HepG2 (cell line): ENCODE results near the gene ITPK1. TPM values are rescaled to one million over a fixed set of nuclear protein-coding genes. Genes with fewer than 3 reads are reported as not detected.

Experiments
- ATAC-seq: fragments of 200-7000 bp; cut with Tn5 transposase; 3 replicates; pipeline ENCODE4 v1.9.1; 2020; ENCODE audit warnings: mild to moderate bottlenecking, moderate library complexity
- BruUV-seq: library from RNA; stranded (reverse); fragments of 400-500 nt; replicated peaks from 2 replicates; lab custom pipeline; 2021; lab: Mats Ljungman, UMichigan
- CTCF ChIA-PET: fragments of 300-600 bp; formaldehyde crosslinking; extraction: SDS; loops from one replicate; lab custom pipeline; 2021; ENCODE audit warnings: low total read pairs, inconsistent platforms, low intra/inter-chr PET ratio; lab: Yijun Ruan, JAX
- POLR2A ChIA-PET: fragments of 350-600 bp; sonication (Branson Sonifier 250); formaldehyde crosslinking; loops from one replicate; lab custom pipeline; 2020; ENCODE audit warnings: antibody characterized with exemption, inconsistent platforms; lab: Yijun Ruan, JAX
- DNase-seq: peaks from one replicate; pipeline ENCODE4 v3.0.0-alpha.2; 2015; ENCODE audit warnings: low spot score
- FAIRE-seq: peaks from 3 replicates; lab custom pipeline; 2011; peaks lifted over from hg19 to GRCh38; lab: Jason Lieb, UNC
- H2AFZ ChIP-seq: one replicate; pipeline ENCODE4 v1.6.1; 2011; ENCODE audit warnings: low read length, inconsistent platforms
- H3K27ac ChIP-seq: fragments of 300-600 bp; 3 replicates; pipeline ENCODE4 v1.8.0; 2011; ENCODE audit warnings: mixed run types, mild to moderate bottlenecking, mixed read lengths, low read length, inconsistent platforms; ENCODE audit not compliant: insufficient read depth; ENCODE audit errors: extremely low read length
- H3K27me3 ChIP-seq, 2 experiments: fragments of 200-600 bp in 1 of 2; 2 replicates in 1 of 2; 3 replicates in 1 of 2; pipeline versions ENCODE4 v1.6.0 to v1.8.0; 2011; ENCODE audit warnings: low read length in 2 of 2, mild to moderate bottlenecking in 2 of 2, moderate library complexity in 2 of 2, inconsistent platforms in 1 of 2; ENCODE audit not compliant: insufficient read depth in 2 of 2, control insufficient read depth in 1 of 2
- H3K36me3 ChIP-seq, 2 experiments: fragments of 200-600 bp in 1 of 2; replicated peaks in 1 of 2; 2 replicates in 1 of 2; 3 replicates in 1 of 2; pipeline versions ENCODE4 v1.5.1 to v1.8.0; 2011; ENCODE audit warnings: low read length in 2 of 2, inconsistent platforms in 1 of 2; ENCODE audit not compliant: insufficient read depth in 2 of 2, control insufficient read depth in 1 of 2
- H3K4me1 ChIP-seq: 2 replicates; pipeline ENCODE4 v1.5.1; 2012; ENCODE audit warnings: low read length, inconsistent platforms; ENCODE audit not compliant: insufficient read depth
- H3K4me2 ChIP-seq: 2 replicates; pipeline ENCODE4 v1.6.0; 2011; ENCODE audit warnings: low read depth, low read length, inconsistent platforms
- H3K4me3 ChIP-seq, 3 experiments: fragments of 200-600 bp in 1 of 3; sonication (generic), shearing (Covaris generic) in 1 of 3; replicated peaks in 1 of 3; 2 replicates each; pipeline ENCODE4 v1.5.1; 2011 to 2016; ENCODE audit warnings: low read length in 3 of 3, inconsistent platforms in 2 of 3, low read depth in 2 of 3, mild to moderate bottlenecking in 2 of 3, control low read depth in 1 of 3, mixed read lengths in 1 of 3; ENCODE audit not compliant: insufficient read depth in 1 of 3
- H3K79me2 ChIP-seq: one replicate; pipeline ENCODE4 v1.6.1; 2011; ENCODE audit warnings: low read length, inconsistent platforms; ENCODE audit not compliant: insufficient read depth
- H3K9ac ChIP-seq: 2 replicates; pipeline ENCODE4 v1.6.0; 2011; ENCODE audit warnings: mild to moderate bottlenecking, low read depth, low read length, inconsistent platforms; ENCODE audit not compliant: insufficient read depth
- H3K9me3 ChIP-seq: 2 replicates; pipeline ENCODE4 v1.5.1; 2012; ENCODE audit warnings: mild to moderate bottlenecking, low read length
- H4K20me1 ChIP-seq: 2 replicates; pipeline ENCODE4 v1.6.0; 2011; ENCODE audit warnings: inconsistent platforms, mild to moderate bottlenecking, low read length, moderate library complexity; ENCODE audit not compliant: insufficient read depth
- ASH2L ChIP-seq: fragments of 300-600, 200-600 bp; sonication (generic); IDR thresholded peaks from 2 replicates; pipeline ENCODE4 v1.7.0; 2017; ENCODE audit warnings: low read depth, mild to moderate bottlenecking, moderate library complexity, mixed read lengths, low read length; ENCODE audit not compliant: insufficient read length
- ATF6 ChIP-seq: sonication (generic); formaldehyde crosslinking; conservative IDR thresholded peaks from 2 replicates; pipeline ENCODE4 v1.4.0; 2020; ENCODE audit warnings: missing genetic modification reagents
- CREB3 ChIP-seq: sonication (generic); formaldehyde crosslinking; IDR thresholded peaks from 2 replicates; pipeline ENCODE4 v1.5.0; 2020; ENCODE audit warnings: missing genetic modification reagents
- DZIP1 ChIP-seq: sonication (generic); formaldehyde crosslinking; IDR thresholded peaks from 2 replicates; pipeline ENCODE4 v1.5.0; 2020; ENCODE audit warnings: mild to moderate bottlenecking, missing genetic modification reagents
- ESRRA ChIP-seq: sonication (generic); formaldehyde crosslinking; IDR thresholded peaks from 2 replicates; pipeline ENCODE4 v1.5.1; 2020; ENCODE audit warnings: mild to moderate bottlenecking, low read depth, missing genetic modification reagents
- KAT7 ChIP-seq: IDR thresholded peaks from 2 replicates; pipeline ENCODE4 v1.6.1; 2018; ENCODE audit warnings: borderline replicate concordance, missing compliant biosample characterization
- KAT8 ChIP-seq: IDR thresholded peaks from 2 replicates; pipeline ENCODE4 v1.6.1; 2016; ENCODE audit warnings: missing genetic modification reagents, missing compliant biosample characterization
- KLF9 ChIP-seq: IDR thresholded peaks from 2 replicates; pipeline ENCODE4 v1.6.1; 2016; ENCODE audit warnings: low read depth
- MTA3 ChIP-seq: sonication (generic); formaldehyde crosslinking; IDR thresholded peaks from 2 replicates; pipeline ENCODE4 v1.4.0; 2020; ENCODE audit warnings: missing genetic modification reagents
- PAWR ChIP-seq: sonication (generic); formaldehyde crosslinking; IDR thresholded peaks from 2 replicates; pipeline ENCODE4 v1.4.0; 2020; ENCODE audit warnings: missing genetic modification reagents, mild to moderate bottlenecking, borderline replicate concordance
- RBFOX2 ChIP-seq: fragments of 200-400 bp; formaldehyde crosslinking; IDR thresholded peaks from 2 replicates; pipeline ENCODE4 v1.6.1; 2017; ENCODE audit warnings: low read depth, mild to moderate bottlenecking, low read length
- SMARCC2 ChIP-seq: fragments of 450-650 bp; IDR thresholded peaks from 2 replicates; pipeline ENCODE4 v1.6.1; 2017; ENCODE audit warnings: antibody characterized with exemption, mild to moderate bottlenecking
- TRIM24 ChIP-seq: sonication (generic); formaldehyde crosslinking; IDR thresholded peaks from 2 replicates; pipeline ENCODE4 v1.8.0; 2022; ENCODE audit warnings: mild to moderate bottlenecking, missing genetic modification reagents
- ZBTB3 ChIP-seq: sonication (generic); formaldehyde crosslinking; IDR thresholded peaks from 2 replicates; pipeline ENCODE4 v1.4.0; 2020; ENCODE audit warnings: low read depth, mild to moderate bottlenecking, moderate library complexity, missing genetic modification reagents, borderline replicate concordance
- ZNF333 ChIP-seq: sonication (generic); formaldehyde crosslinking; IDR thresholded peaks from 2 replicates; pipeline ENCODE4 v1.4.0; 2020; ENCODE audit warnings: mild to moderate bottlenecking, missing genetic modification reagents, borderline replicate concordance
- ZNF34 ChIP-seq: sonication (generic); formaldehyde crosslinking; IDR thresholded peaks from 2 replicates; pipeline ENCODE4 v1.4.0; 2020; ENCODE audit warnings: mild to moderate bottlenecking, missing genetic modification reagents, borderline replicate concordance
- ZNF503 ChIP-seq: sonication (generic); formaldehyde crosslinking; IDR thresholded peaks from 2 replicates; pipeline ENCODE4 v1.4.0; 2020; ENCODE audit warnings: missing genetic modification reagents
- WGBS: methylation state at CpG from one replicate; pipeline ENCODE4 v1.1.6; 2017; ENCODE audit warnings: low lambda C conversion rate; 5-methylcytosine and 5-hydroxymethylcytosine counted together
- in situ Hi-C: cut with HindIII; loops from 2 replicates; pipeline ENCODE4 v1.10.0; 2017; ENCODE audit warnings: low pct_unique_long_range_greater_than_20kb; ENCODE audit not compliant: extremely low pct_ligation_motif_present
- intact Hi-C: fragments of 100-400 bp; cut with micrococcal nuclease; formaldehyde crosslinking; loops from one replicate; pipeline ENCODE4 v1.10.0; 2022; ENCODE audit not compliant: unreplicated experiment
- polyA plus RNA-seq, 8 experiments: library from polyadenylated mRNA; depleted of rRNA in 3 of 8; stranded (reverse) in 7 of 8; unstranded in 1 of 8; fragments of >200 nt; fragmentation: Illumina TruSeq in 4 of 8; extraction: Trizol in 4 of 8; gene quantifications; 2 replicates each; pipeline versions ENCODE4 v1.2.1 to v1.2.3, GENCODE V29; 2011 to 2016; ENCODE audit warnings: low read depth in 4 of 8, missing spikeins in 1 of 8, mixed read lengths in 1 of 8; ENCODE audit not compliant: insufficient read depth in 1 of 8
- total RNA-seq, 5 experiments: library from RNA; depleted of rRNA; stranded (reverse); fragments of >200 nt; fragmentation: Illumina TruSeq; extraction: Trizol; gene quantifications; 2 replicates each; pipeline ENCODE4 v1.2.3, GENCODE V29; 2016; ENCODE audit warnings: low read depth in 1 of 5

The ITPK1 gene
- total and polyA plus RNA-seq, 2 of the 13 experiments (the other 11 are each of a cell fraction or from before 2014, with no cell fraction given) = 20.5 to 47.5 TPM

GRCh38 chr14:93108105-93108504 lies 7.6 kb downstream of the ITPK1 start:
- intact Hi-C loops = loop anchor here (5.0 kb wide), 1 partner anchor 799 kb away; no protein-coding TSS in a partner anchor
- CTCF ChIA-PET = no interaction called here
- POLR2A ChIA-PET = no interaction called here
- H3K9me3 ChIP-seq = no peaks in the 10 kb centered on the region
- H3K4me1 ChIP-seq = peaks cover 60% of the 10 kb centered on the region
- H4K20me1 ChIP-seq = peaks cover 12% of the 10 kb centered on the region; the same call in 1 of the 2 replicates
- no TSS peak for BruUV-seq
- H3K4me3 ChIP-seq = no peak overlapping the region
- FAIRE-seq (no peak), ATAC-seq (no peak), DNase-seq (no peak)
- H3K36me3 ChIP-seq = no peaks in the 10 kb centered on the region
- WGBS = 100% methylated on average over 2 of the region's 4 CpGs
- H3K9ac ChIP-seq = no peak overlapping the region
- H3K27me3 ChIP-seq = no peaks in the 10 kb centered on the region
- H3K27ac ChIP-seq = no peak overlapping the region
- H3K79me2 ChIP-seq = peaks cover 17% of the 10 kb centered on the region
- no peak overlapping the region for H3K4me2 ChIP-seq
- in situ Hi-C loops = no loop called here
- no peak overlapping the region for H2AFZ ChIP-seq
- no peak for TF ChIP-seq SMARCC2
- no peak for TF ChIP-seq ZNF503 (CRISPR knock-in tag)
- TF ChIP-seq ZBTB3 (CRISPR knock-in tag) = no peak
- TF ChIP-seq KLF9 = no peak
- TF ChIP-seq ATF6 = no peak
- no peak for TF ChIP-seq ASH2L
- TF ChIP-seq ZNF333 (CRISPR knock-in tag) = no peak
- TF ChIP-seq KAT7 = no peak
- no peak for TF ChIP-seq ESRRA
- TF ChIP-seq KAT8 (CRISPR knock-in tag) = no peak
- no peak for TF ChIP-seq TRIM24
- TF ChIP-seq CREB3 (CRISPR knock-in tag) = no peak
- TF ChIP-seq ZNF34 (CRISPR knock-in tag) = no peak
- no peak for TF ChIP-seq DZIP1
- TF ChIP-seq MTA3 (CRISPR knock-in tag) = no peak
- TF ChIP-seq PAWR (CRISPR knock-in tag) = no peak
- no peak for TF ChIP-seq RBFOX2
